Gastroesophageal sphincter (tissue), 3 donors: ENCODE measurements around the gene AGO3.
A peak's percentile ranks its signal among the peaks of the same experiment; 100 is the strongest.

Experiments
- EP300 ChIP-seq: sonication (generic); formaldehyde crosslinking; IDR thresholded peaks from one replicate; pipeline ENCODE4 v1.6.1; 2017; ENCODE audit warnings: antibody characterized with exemption, mild to moderate bottlenecking
- POLR2A ChIP-seq, 2 donors: fragments of 450-650 bp; IDR thresholded peaks; one replicate each; pipeline ENCODE4 v1.6.1; 2017; ENCODE audit warnings: antibody characterized with exemption in 2 of 2, mild to moderate bottlenecking in 2 of 2, moderate library complexity in 1 of 2
- POLR2AphosphoS5 ChIP-seq: sonication (generic); formaldehyde crosslinking; IDR thresholded peaks from one replicate; pipeline ENCODE4 v1.6.1; 2017; ENCODE audit warnings: antibody characterized with exemption
- TF ChIP-seq, protein P1 (sequence below), 4 experiments: fragments of 200-600 bp in 2 of 4; fragments of 450-650 bp in 2 of 4; sonication (generic) in 1 of 4; IDR thresholded peaks; one replicate each; pipeline ENCODE4 v1.5.1; 2017 to 2019; ENCODE audit warnings: antibody characterized with exemption in 4 of 4, mild to moderate bottlenecking in 2 of 4, moderate library complexity in 2 of 4

DNA sequence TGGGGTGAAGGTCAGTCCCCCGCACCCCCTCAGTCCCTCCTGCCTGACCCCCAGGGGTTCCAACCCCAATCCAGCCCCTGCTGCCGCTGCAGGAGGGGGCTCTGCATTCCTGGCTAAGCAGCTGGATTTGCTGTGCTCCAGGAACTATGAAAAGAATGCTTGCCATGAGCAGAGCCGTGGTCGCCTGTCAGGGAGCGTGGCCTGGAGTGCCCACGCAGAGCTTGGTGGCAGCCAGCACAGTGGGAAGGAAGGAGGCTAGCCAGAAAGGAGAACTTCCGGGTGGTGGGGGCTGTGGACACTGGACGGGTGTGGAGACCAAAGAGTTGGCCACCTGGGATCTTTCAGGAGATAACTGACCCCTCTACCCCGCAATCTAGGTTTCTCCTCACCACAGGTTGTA is 188.6 kb downstream of the AGO3 start:
- TF ChIP-seq, protein P1, sequence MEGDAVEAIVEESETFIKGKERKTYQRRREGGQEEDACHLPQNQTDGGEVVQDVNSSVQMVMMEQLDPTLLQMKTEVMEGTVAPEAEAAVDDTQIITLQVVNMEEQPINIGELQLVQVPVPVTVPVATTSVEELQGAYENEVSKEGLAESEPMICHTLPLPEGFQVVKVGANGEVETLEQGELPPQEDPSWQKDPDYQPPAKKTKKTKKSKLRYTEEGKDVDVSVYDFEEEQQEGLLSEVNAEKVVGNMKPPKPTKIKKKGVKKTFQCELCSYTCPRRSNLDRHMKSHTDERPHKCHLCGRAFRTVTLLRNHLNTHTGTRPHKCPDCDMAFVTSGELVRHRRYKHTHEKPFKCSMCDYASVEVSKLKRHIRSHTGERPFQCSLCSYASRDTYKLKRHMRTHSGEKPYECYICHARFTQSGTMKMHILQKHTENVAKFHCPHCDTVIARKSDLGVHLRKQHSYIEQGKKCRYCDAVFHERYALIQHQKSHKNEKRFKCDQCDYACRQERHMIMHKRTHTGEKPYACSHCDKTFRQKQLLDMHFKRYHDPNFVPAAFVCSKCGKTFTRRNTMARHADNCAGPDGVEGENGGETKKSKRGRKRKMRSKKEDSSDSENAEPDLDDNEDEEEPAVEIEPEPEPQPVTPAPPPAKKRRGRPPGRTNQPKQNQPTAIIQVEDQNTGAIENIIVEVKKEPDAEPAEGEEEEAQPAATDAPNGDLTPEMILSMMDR (IDR thresholded peaks at IDR 0.05): no peak
- TF ChIP-seq POLR2AphosphoS5 (peak; percentile 63), POLR2A (IDR thresholded peaks at IDR 0.05) (no peak), EP300 (no peak)
